Neural cell (in vitro differentiated cells): ENCODE measurements around the gene LYPD6B. TPM values are rescaled to one million over a fixed set of nuclear protein-coding genes. Genes with fewer than 3 reads are reported as not detected.

Experiments used
- H2AFZ ChIP-seq: fragments of 200-600, 300-800 bp; sonication (generic), shearing (Covaris generic); 2 replicates; pipeline ENCODE4 v1.6.0; 2014; ENCODE audit warnings: low read depth, mild to moderate bottlenecking, antibody characterized with exemption, low read length, moderate library complexity
- H3F3A ChIP-seq: fragments of 200-600 bp; shearing (Covaris generic); 2 replicates; pipeline ENCODE4 v1.6.1; 2016; ENCODE audit warnings: mild to moderate bottlenecking, moderate library complexity, mixed read lengths, antibody characterized with exemption, low read length; ENCODE audit not compliant: insufficient read depth, poor library complexity, severe bottlenecking
- H3K27ac ChIP-seq: fragments of 200-600, 300-800 bp; sonication (generic), shearing (Covaris generic); 2 replicates; pipeline ENCODE4 v1.5.1; 2014; ENCODE audit warnings: mild to moderate bottlenecking, low read length, moderate library complexity
- H3K27me3 ChIP-seq: fragments of 300-800, 200-600 bp; sonication (generic), shearing (Covaris generic); 2 replicates; pipeline ENCODE4 v1.6.0; 2014; ENCODE audit warnings: mild to moderate bottlenecking, low read depth, low read length, moderate library complexity; ENCODE audit not compliant: insufficient read depth
- H3K36me3 ChIP-seq: fragments of 300-800, 200-600 bp; sonication (generic), shearing (Covaris generic); 2 replicates; pipeline ENCODE4 v1.5.1; 2014; ENCODE audit warnings: mild to moderate bottlenecking, antibody characterized with exemption, low read length, moderate library complexity; ENCODE audit not compliant: insufficient read depth
- H3K4me2 ChIP-seq: fragments of 300-800, 200-600 bp; sonication (generic), shearing (Covaris generic); 2 replicates; pipeline ENCODE4 v1.6.0; 2014; ENCODE audit warnings: mild to moderate bottlenecking, low read length
- H3K4me3 ChIP-seq: fragments of 300-800, 200-600 bp; sonication (generic), shearing (Covaris generic); 2 replicates; pipeline ENCODE4 v1.5.1; 2014; ENCODE audit warnings: mild to moderate bottlenecking, low read length, moderate library complexity
- H3K79me2 ChIP-seq: fragments of 200-600 bp; shearing (Covaris generic); replicated peaks from 2 replicates; pipeline ENCODE4 v1.6.0; 2014; ENCODE audit warnings: mild to moderate bottlenecking, low read length, moderate library complexity; ENCODE audit not compliant: insufficient read depth
- H3K9ac ChIP-seq: fragments of 300-800, 200-600 bp; sonication (generic), shearing (Covaris generic); 2 replicates; pipeline ENCODE4 v1.6.1; 2016; ENCODE audit warnings: mild to moderate bottlenecking, low read length, mixed read lengths
- H3K9me2 ChIP-seq: fragments of 200-600 bp; shearing (Covaris generic); 2 replicates; pipeline ENCODE4 v1.6.1; 2016; ENCODE audit warnings: mild to moderate bottlenecking, low read length, mixed read lengths; ENCODE audit not compliant: insufficient read depth
- H3K9me3 ChIP-seq: fragments of 200-600, 300-800 bp; sonication (generic), shearing (Covaris generic); 2 replicates; pipeline ENCODE4 v1.6.1; 2016; ENCODE audit warnings: mild to moderate bottlenecking, mixed run types, low read length, moderate library complexity, mixed read lengths
- H4K20me1 ChIP-seq: fragments of 200-600 bp; shearing (Covaris generic); 2 replicates; pipeline ENCODE4 v1.6.1; 2016; ENCODE audit warnings: mild to moderate bottlenecking, mixed run types; ENCODE audit not compliant: insufficient read depth
- EP300 ChIP-seq: fragments of 450-650 bp; conservative IDR thresholded peaks from 2 replicates; pipeline ENCODE4 v1.6.1; 2014; ENCODE audit warnings: antibody characterized with exemption, mild to moderate bottlenecking, moderate library complexity; ENCODE audit not compliant: poor library complexity, severe bottlenecking
- EZH2 ChIP-seq: fragments of 200-600, 300-800 bp; shearing (Covaris generic), sonication (generic); IDR thresholded peaks from 2 replicates; pipeline ENCODE4 v1.6.1; 2014; ENCODE audit warnings: antibody characterized with exemption, low read length, borderline replicate concordance, mild to moderate bottlenecking; ENCODE audit not compliant: insufficient read depth, poor library complexity, severe bottlenecking
- MXI1 ChIP-seq: fragments of 450-650 bp; conservative IDR thresholded peaks from 2 replicates; pipeline ENCODE4 v1.6.1; 2014; ENCODE audit warnings: antibody characterized with exemption, mild to moderate bottlenecking; ENCODE audit not compliant: poor library complexity, severe bottlenecking
- POLR2AphosphoS5 ChIP-seq: IDR thresholded peaks from 2 replicates; pipeline ENCODE4 v1.6.1; 2012
- RAD21 ChIP-seq: fragments of 450-650 bp; conservative IDR thresholded peaks from 2 replicates; pipeline ENCODE4 v1.6.1; 2014; ENCODE audit warnings: antibody characterized with exemption, mild to moderate bottlenecking, moderate library complexity
- SMC3 ChIP-seq: fragments of 450-650 bp; conservative IDR thresholded peaks from 2 replicates; pipeline ENCODE4 v1.6.1; 2014; ENCODE audit warnings: antibody characterized with exemption, mild to moderate bottlenecking, moderate library complexity; ENCODE audit not compliant: poor library complexity
- TAF1 ChIP-seq: IDR thresholded peaks from 2 replicates; pipeline ENCODE4 v1.6.1; 2012; ENCODE audit warnings: low read depth
- polyA plus RNA-seq: library from polyadenylated mRNA; depleted of rRNA; stranded (reverse); fragments of >200 nt; gene quantifications from 2 replicates; pipeline ENCODE4 v1.2.3, GENCODE V29; 2014
- TF ChIP-seq, protein P1 (sequence below): fragments of 450-650 bp; IDR thresholded peaks from 2 replicates; pipeline ENCODE4 v1.5.1; 2014; ENCODE audit warnings: antibody characterized with exemption, mild to moderate bottlenecking, moderate library complexity; ENCODE audit not compliant: poor library complexity, severe bottlenecking
- TF ChIP-seq, protein P2 (sequence below): IDR thresholded peaks from 2 replicates; pipeline ENCODE4 v1.6.1; 2012; ENCODE audit warnings: borderline replicate concordance

The LYPD6B gene
- polyA plus RNA-seq, 1 donor from 2014 or later: 0.68 TPM

DNA sequence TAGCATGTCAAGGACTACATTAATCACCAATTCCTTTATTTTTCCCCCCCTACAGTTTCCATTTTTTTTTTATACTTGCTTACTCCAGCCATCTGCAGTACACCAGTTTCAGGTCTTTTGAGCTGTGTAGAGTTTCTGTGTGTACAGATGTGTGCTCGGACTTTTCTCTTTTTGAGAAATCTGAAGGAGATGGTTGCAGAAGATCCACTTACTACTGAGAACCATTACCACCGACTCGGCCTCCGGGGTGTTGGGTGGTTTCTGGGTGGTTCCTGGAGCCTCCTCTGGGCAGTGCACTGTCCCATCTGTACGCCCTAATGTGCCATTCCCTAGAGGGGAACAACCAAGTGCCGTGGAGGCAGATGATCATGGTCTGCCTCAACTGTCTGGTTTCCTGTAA lies 15.4 kb upstream of the LYPD6B start:
- Histone ChIP-seq H3K4me3 (no peak overlapping the region), H4K20me1 (peaks cover 3% of the 10 kb centered on the region), H3K27me3 (no peaks in the 10 kb centered on the region), H3K27ac (no peak overlapping the region), H3K4me2 (no peak overlapping the region), H3K36me3 (peaks cover 7% of the 10 kb centered on the region), H3F3A (no peaks in the 10 kb centered on the region), H2AFZ (no peak overlapping the region), H3K9me2 (no peaks in the 10 kb centered on the region), H3K9me3 (no peaks in the 10 kb centered on the region), H3K9ac (no peak overlapping the region), H3K79me2 (no peaks in the 10 kb centered on the region)
- TF ChIP-seq EP300: no peak
- no peak for TF ChIP-seq MXI1
- no peak for TF ChIP-seq RAD21
- no peak for TF ChIP-seq EZH2
- no peak for TF ChIP-seq POLR2AphosphoS5
- TF ChIP-seq, protein P1, sequence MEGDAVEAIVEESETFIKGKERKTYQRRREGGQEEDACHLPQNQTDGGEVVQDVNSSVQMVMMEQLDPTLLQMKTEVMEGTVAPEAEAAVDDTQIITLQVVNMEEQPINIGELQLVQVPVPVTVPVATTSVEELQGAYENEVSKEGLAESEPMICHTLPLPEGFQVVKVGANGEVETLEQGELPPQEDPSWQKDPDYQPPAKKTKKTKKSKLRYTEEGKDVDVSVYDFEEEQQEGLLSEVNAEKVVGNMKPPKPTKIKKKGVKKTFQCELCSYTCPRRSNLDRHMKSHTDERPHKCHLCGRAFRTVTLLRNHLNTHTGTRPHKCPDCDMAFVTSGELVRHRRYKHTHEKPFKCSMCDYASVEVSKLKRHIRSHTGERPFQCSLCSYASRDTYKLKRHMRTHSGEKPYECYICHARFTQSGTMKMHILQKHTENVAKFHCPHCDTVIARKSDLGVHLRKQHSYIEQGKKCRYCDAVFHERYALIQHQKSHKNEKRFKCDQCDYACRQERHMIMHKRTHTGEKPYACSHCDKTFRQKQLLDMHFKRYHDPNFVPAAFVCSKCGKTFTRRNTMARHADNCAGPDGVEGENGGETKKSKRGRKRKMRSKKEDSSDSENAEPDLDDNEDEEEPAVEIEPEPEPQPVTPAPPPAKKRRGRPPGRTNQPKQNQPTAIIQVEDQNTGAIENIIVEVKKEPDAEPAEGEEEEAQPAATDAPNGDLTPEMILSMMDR: no peak
- TF ChIP-seq, protein P2, sequence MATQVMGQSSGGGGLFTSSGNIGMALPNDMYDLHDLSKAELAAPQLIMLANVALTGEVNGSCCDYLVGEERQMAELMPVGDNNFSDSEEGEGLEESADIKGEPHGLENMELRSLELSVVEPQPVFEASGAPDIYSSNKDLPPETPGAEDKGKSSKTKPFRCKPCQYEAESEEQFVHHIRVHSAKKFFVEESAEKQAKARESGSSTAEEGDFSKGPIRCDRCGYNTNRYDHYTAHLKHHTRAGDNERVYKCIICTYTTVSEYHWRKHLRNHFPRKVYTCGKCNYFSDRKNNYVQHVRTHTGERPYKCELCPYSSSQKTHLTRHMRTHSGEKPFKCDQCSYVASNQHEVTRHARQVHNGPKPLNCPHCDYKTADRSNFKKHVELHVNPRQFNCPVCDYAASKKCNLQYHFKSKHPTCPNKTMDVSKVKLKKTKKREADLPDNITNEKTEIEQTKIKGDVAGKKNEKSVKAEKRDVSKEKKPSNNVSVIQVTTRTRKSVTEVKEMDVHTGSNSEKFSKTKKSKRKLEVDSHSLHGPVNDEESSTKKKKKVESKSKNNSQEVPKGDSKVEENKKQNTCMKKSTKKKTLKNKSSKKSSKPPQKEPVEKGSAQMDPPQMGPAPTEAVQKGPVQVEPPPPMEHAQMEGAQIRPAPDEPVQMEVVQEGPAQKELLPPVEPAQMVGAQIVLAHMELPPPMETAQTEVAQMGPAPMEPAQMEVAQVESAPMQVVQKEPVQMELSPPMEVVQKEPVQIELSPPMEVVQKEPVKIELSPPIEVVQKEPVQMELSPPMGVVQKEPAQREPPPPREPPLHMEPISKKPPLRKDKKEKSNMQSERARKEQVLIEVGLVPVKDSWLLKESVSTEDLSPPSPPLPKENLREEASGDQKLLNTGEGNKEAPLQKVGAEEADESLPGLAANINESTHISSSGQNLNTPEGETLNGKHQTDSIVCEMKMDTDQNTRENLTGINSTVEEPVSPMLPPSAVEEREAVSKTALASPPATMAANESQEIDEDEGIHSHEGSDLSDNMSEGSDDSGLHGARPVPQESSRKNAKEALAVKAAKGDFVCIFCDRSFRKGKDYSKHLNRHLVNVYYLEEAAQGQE: no peak
- TF ChIP-seq SMC3: no peak
- no peak for TF ChIP-seq TAF1

DNA sequence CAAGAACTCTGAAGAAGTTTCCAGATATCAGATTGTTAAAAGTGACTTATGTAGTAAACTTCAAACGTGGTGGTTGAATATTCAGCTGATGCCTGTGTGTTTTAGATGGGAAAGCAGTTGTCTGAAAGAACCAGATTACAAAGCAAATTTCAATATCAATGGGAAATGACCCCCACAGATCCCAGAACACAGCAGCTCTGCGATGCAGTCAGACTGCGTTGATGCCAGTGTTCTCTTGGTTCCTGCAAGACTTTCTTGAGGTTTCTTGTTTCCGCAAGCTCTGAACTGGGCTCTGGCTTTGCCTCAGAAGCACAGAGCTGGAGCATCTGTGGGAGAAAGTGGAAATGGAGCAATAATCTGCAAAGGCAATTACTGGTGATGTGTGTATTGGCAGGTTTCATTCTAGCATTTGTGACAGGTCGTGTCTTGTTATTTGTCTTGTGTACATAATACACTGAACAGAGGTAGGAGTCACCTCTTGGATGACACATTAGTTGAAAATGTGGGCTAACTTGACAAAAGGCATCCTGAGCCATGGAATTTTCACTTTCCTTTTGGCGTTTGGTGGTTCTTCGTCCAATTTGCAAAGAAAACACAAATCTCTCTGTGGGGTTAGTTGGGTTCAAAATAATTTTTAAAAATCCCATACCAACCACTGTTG lies 10.8 kb upstream of the LYPD6B start:
- no peaks in the 10 kb centered on the region for H3K9me2 ChIP-seq
- H2AFZ ChIP-seq: no peak overlapping the region
- no peak for TF ChIP-seq EP300
- TF ChIP-seq POLR2AphosphoS5: peak; percentile 9
- no peak for TF ChIP-seq EZH2
- TF ChIP-seq, protein P2: no peak
- H3K79me2 ChIP-seq: no peaks in the 10 kb centered on the region
- H3F3A ChIP-seq: no peaks in the 10 kb centered on the region
- H3K36me3 ChIP-seq: peaks cover 4% of the 10 kb centered on the region
- H3K9ac ChIP-seq: no peak overlapping the region
- H3K9me3 ChIP-seq: no peaks in the 10 kb centered on the region
- no peak overlapping the region for H3K4me2 ChIP-seq
- no peaks in the 10 kb centered on the region for H3K27me3 ChIP-seq
- H3K27ac ChIP-seq: no peak overlapping the region
- no peaks in the 10 kb centered on the region for H4K20me1 ChIP-seq
- H3K4me3 ChIP-seq: no peak overlapping the region
